Measurements from ENCODE around the gene RPL7A. TPM values are rescaled to one million over a fixed set of nuclear protein-coding genes. Genes with fewer than 3 reads are reported as not detected.

The RPL7A gene
- polyA plus RNA-seq, 1 experiment = 3,329 TPM

- H3K4me3 ChIP-seq (ENCODE audit: low read depth, low read length) = no peak overlapping the region
- DNase-seq (ENCODE audit: low read depth) = no peak
- ChIA-PET POLR2A (no interaction called here), CTCF (interaction anchor here (1.2 to 1.6 kb wide), 2 partner anchors 17 to 29 kb away, joined by 3 read pairs; no protein-coding TSS in a partner anchor)
- H3K27me3 ChIP-seq (ENCODE audit: control insufficient read depth, insufficient read depth, low read length) = no peaks in the 10 kb centered on the region
- TF ChIP-seq CTCF (IDR thresholded peaks at IDR 0.05; ENCODE audit: insufficient read depth, low read depth, low read length) = no peak
- no peaks in the 10 kb centered on the region for H3K36me3 ChIP-seq (ENCODE audit: control insufficient read depth, insufficient read depth, low read length)
These were observed 31.4 kb downstream of the RPL7A start for GRCh38 chr9:133379153-133380086.

GRCh38 chr9:133380734-133381133 is 32.7 kb downstream of the RPL7A start:
- POLR2A ChIA-PET = interaction anchor here (0.6 kb wide), 1 partner anchor 79 kb away, joined by 3 read pairs; no protein-coding TSS in a partner anchor
- CTCF ChIA-PET = interaction anchor here (0.6 to 1.6 kb wide), 2 partner anchors 15 to 71 kb away, joined by 3 read pairs; no protein-coding TSS in a partner anchor
- DNase-seq (ENCODE audit: low read depth) = no peak
- H3K27me3 ChIP-seq (ENCODE audit: control insufficient read depth, insufficient read depth, low read length) = no peaks in the 10 kb centered on the region
- H3K36me3 ChIP-seq (ENCODE audit: control insufficient read depth, insufficient read depth, low read length) = no peaks in the 10 kb centered on the region
- TF ChIP-seq CTCF (IDR thresholded peaks at IDR 0.05; ENCODE audit: insufficient read depth, low read depth, low read length) = no peak
- H3K4me3 ChIP-seq (ENCODE audit: low read depth, low read length) = no peak overlapping the region

GRCh38 chr9:133382507-133383141 is 34.6 kb downstream of the RPL7A start:
- Histone ChIP-seq H3K36me3 (ENCODE audit: control insufficient read depth, insufficient read depth, low read length) (no peaks in the 10 kb centered on the region), H3K4me3 (ENCODE audit: low read depth, low read length) (no peak overlapping the region), H3K27me3 (ENCODE audit: control insufficient read depth, insufficient read depth, low read length) (no peaks in the 10 kb centered on the region)
- no peak for TF ChIP-seq CTCF (IDR thresholded peaks at IDR 0.05; ENCODE audit: insufficient read depth, low read depth, low read length)
- CTCF ChIA-PET = no interaction called here
- no peak for DNase-seq (ENCODE audit: low read depth)
- POLR2A ChIA-PET = no interaction called here

- Histone ChIP-seq H3K4me3 (ENCODE audit: low read depth, low read length) (no peak overlapping the region), H3K36me3 (ENCODE audit: control insufficient read depth, insufficient read depth, low read length) (no peaks in the 10 kb centered on the region), H3K27me3 (ENCODE audit: control insufficient read depth, insufficient read depth, low read length) (no peaks in the 10 kb centered on the region)
- ChIA-PET POLR2A (no interaction called here), CTCF (no interaction called here)
- DNase-seq (ENCODE audit: low read depth) = no peak
- TF ChIP-seq CTCF (IDR thresholded peaks at IDR 0.05; ENCODE audit: insufficient read depth, low read depth, low read length) = no peak
These were observed 35.4 kb downstream of the RPL7A start for GRCh38 chr9:133383438-133383837.

- no peaks in the 10 kb centered on the region for H3K27me3 ChIP-seq (ENCODE audit: control insufficient read depth, insufficient read depth, low read length)
- TF ChIP-seq CTCF (IDR thresholded peaks at IDR 0.05; ENCODE audit: insufficient read depth, low read depth, low read length) = no peak
- H3K4me3 ChIP-seq (ENCODE audit: low read depth, low read length) = no peak overlapping the region
- ChIA-PET CTCF (interaction anchor here (1.1 kb wide), 1 partner anchor 21 kb away, joined by 3 read pairs; no protein-coding TSS in a partner anchor), POLR2A (no interaction called here)
- no peak for DNase-seq (ENCODE audit: low read depth)
- no peaks in the 10 kb centered on the region for H3K36me3 ChIP-seq (ENCODE audit: control insufficient read depth, insufficient read depth, low read length)
These were observed 36.8 kb downstream of the RPL7A start for GRCh38 chr9:133384736-133385321.

Data from BJ (cell line).